WTC11 (cell line): ENCODE data around the gene MICAL3.

Source experiments
- CREB1 ChIP-seq: sonication (generic); formaldehyde crosslinking; IDR thresholded peaks from 2 replicates; pipeline ENCODE4 v1.8.0; 2023; ENCODE audit warnings: mild to moderate bottlenecking, missing genetic modification reagents
- KAT7 ChIP-seq: sonication (generic); formaldehyde crosslinking; IDR thresholded peaks from 2 replicates; pipeline ENCODE4 v1.8.1; 2023; ENCODE audit warnings: missing genetic modification reagents, mild to moderate bottlenecking, borderline replicate concordance
- SP1 ChIP-seq: sonication (generic); formaldehyde crosslinking; conservative IDR thresholded peaks from 2 replicates; pipeline ENCODE4 v1.8.1; 2022; ENCODE audit warnings: missing genetic modification reagents
- TF ChIP-seq, protein P1 (sequence below): sonication (generic); formaldehyde crosslinking; IDR thresholded peaks from 2 replicates; pipeline ENCODE4 v1.8.1; 2022; ENCODE audit warnings: missing genetic modification reagents, borderline replicate concordance
- TF ChIP-seq, protein P2 (sequence below): sonication (generic); formaldehyde crosslinking; IDR thresholded peaks from 2 replicates; pipeline ENCODE4 v1.8.1; 2023; ENCODE audit warnings: mild to moderate bottlenecking, missing genetic modification reagents
- TF ChIP-seq, protein P3 (sequence below): fragments of 200-600 bp; IDR thresholded peaks from 2 replicates; pipeline ENCODE4 v1.8.0; 2022; ENCODE audit warnings: antibody characterized with exemption
- TF ChIP-seq, protein P4 (sequence below): sonication (generic); formaldehyde crosslinking; IDR thresholded peaks from 2 replicates; pipeline ENCODE4 v1.8.0; 2022; ENCODE audit warnings: mild to moderate bottlenecking, missing genetic modification reagents

DNA sequence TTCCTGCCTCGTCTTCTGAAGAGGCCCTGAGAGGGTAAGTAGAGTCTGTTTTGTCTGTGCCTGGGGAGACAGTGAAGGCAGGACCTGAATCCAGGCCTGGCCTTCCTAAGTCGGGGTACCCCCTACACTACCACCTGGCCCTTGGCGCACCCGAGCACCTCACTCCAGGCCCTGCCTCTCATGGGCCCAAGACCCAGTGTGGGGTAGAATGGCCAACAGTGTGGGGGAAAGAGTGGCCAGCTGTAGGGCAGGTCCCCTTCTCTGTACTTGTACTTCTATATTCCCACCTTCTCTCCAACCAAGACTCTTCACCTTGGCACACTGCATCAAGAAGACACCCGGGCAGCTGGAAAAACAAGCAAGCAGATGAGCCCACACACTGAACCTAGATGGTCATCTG is 227.7 kb downstream of the MICAL3 start:
- TF ChIP-seq, protein P1, sequence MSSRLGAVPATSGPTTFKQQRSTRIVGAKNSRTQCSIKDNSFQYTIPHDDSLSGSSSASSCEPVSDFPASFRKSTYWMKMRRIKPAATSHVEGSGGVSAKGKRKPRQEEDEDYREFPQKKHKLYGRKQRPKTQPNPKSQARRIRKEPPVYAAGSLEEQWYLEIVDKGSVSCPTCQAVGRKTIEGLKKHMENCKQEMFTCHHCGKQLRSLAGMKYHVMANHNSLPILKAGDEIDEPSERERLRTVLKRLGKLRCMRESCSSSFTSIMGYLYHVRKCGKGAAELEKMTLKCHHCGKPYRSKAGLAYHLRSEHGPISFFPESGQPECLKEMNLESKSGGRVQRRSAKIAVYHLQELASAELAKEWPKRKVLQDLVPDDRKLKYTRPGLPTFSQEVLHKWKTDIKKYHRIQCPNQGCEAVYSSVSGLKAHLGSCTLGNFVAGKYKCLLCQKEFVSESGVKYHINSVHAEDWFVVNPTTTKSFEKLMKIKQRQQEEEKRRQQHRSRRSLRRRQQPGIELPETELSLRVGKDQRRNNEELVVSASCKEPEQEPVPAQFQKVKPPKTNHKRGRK, result no peak
- TF ChIP-seq, protein P2, sequence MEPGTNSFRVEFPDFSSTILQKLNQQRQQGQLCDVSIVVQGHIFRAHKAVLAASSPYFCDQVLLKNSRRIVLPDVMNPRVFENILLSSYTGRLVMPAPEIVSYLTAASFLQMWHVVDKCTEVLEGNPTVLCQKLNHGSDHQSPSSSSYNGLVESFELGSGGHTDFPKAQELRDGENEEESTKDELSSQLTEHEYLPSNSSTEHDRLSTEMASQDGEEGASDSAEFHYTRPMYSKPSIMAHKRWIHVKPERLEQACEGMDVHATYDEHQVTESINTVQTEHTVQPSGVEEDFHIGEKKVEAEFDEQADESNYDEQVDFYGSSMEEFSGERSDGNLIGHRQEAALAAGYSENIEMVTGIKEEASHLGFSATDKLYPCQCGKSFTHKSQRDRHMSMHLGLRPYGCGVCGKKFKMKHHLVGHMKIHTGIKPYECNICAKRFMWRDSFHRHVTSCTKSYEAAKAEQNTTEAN, result no peak
- TF ChIP-seq SP1 (CRISPR knock-in tag), result no peak
- TF ChIP-seq CREB1 (CRISPR knock-in tag), result no peak
- TF ChIP-seq, protein P3, sequence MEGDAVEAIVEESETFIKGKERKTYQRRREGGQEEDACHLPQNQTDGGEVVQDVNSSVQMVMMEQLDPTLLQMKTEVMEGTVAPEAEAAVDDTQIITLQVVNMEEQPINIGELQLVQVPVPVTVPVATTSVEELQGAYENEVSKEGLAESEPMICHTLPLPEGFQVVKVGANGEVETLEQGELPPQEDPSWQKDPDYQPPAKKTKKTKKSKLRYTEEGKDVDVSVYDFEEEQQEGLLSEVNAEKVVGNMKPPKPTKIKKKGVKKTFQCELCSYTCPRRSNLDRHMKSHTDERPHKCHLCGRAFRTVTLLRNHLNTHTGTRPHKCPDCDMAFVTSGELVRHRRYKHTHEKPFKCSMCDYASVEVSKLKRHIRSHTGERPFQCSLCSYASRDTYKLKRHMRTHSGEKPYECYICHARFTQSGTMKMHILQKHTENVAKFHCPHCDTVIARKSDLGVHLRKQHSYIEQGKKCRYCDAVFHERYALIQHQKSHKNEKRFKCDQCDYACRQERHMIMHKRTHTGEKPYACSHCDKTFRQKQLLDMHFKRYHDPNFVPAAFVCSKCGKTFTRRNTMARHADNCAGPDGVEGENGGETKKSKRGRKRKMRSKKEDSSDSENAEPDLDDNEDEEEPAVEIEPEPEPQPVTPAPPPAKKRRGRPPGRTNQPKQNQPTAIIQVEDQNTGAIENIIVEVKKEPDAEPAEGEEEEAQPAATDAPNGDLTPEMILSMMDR, result no peak
- no peak for TF ChIP-seq KAT7 (CRISPR knock-in tag)
- TF ChIP-seq, protein P4, sequence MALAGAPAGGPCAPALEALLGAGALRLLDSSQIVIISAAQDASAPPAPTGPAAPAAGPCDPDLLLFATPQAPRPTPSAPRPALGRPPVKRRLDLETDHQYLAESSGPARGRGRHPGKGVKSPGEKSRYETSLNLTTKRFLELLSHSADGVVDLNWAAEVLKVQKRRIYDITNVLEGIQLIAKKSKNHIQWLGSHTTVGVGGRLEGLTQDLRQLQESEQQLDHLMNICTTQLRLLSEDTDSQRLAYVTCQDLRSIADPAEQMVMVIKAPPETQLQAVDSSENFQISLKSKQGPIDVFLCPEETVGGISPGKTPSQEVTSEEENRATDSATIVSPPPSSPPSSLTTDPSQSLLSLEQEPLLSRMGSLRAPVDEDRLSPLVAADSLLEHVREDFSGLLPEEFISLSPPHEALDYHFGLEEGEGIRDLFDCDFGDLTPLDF (CRISPR knock-in tag), result no peak
